Memory B cell (primary cell): Measurements from ENCODE around the gene AAK1.
"Not testable (repeated sequence)": the region's sequence is repeated elsewhere in the genome, so short reads cannot be mapped to it uniquely, and the experiment has no call there.

ENCODE experiments used
- ATAC-seq: fragments of 150-1000 bp; cut with Tn5 transposase; 2 replicates; pipeline ENCODE4 v1.10.0; 2021; ENCODE audit warnings: low read depth, mild to moderate bottlenecking, moderate library complexity
- DNase-seq, 2 donors: peaks; one replicate each; pipeline ENCODE4 v3.0.0; 2022; ENCODE audit warnings: low spot score in 2 of 2
- H3K27ac Mint-ChIP-seq: one replicate; pipeline ENCODE4 v1.8.0; 2022; ENCODE audit warnings: mild to moderate bottlenecking, moderate library complexity, mixed read lengths
- H3K27me3 Mint-ChIP-seq: one replicate; pipeline ENCODE4 v1.8.0; 2022; ENCODE audit warnings: mixed read lengths
- H3K36me3 Mint-ChIP-seq: one replicate; pipeline ENCODE4 v1.8.0; 2022; ENCODE audit warnings: mild to moderate bottlenecking, mixed read lengths
- H3K4me1 Mint-ChIP-seq: one replicate; pipeline ENCODE4 v1.8.0; 2022; ENCODE audit warnings: mixed read lengths
- H3K4me3 Mint-ChIP-seq: one replicate; pipeline ENCODE4 v1.8.0; 2022; ENCODE audit warnings: mild to moderate bottlenecking, moderate library complexity, mixed read lengths
- H3K9me3 Mint-ChIP-seq: one replicate; pipeline ENCODE4 v1.8.0; 2022; ENCODE audit warnings: mixed read lengths

Gene AAK1

DNA sequence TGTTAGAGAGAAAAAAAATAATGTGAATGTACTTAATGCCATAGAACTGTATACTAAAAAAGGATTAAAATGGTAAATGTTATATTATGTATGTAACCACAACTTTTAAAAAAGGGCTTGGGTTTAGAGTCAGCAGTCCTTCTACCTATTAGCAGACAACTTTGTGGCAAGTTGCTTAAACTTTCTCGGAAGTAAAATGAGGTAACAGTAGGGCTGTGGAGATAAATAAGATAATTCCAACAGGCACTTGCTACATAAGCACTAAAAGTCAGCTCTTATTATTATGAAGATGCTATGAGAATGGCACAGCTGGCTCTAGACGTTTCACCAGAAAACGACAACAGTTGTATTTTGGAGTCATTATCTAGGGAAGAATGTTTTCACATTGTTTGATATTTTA is 31.3 kb downstream of the AAK1 start:
- no peaks in the 10 kb centered on the region for H3K27me3 Mint-ChIP-seq
- H3K27ac Mint-ChIP-seq: no peak overlapping the region
- ATAC-seq (no peak), DNase-seq (no peak)
- H3K4me1 Mint-ChIP-seq: peaks cover 3% of the 10 kb centered on the region
- no peaks in the 10 kb centered on the region for H3K9me3 Mint-ChIP-seq
- no peak overlapping the region for H3K4me3 Mint-ChIP-seq
- no peaks in the 10 kb centered on the region for H3K36me3 Mint-ChIP-seq

DNA sequence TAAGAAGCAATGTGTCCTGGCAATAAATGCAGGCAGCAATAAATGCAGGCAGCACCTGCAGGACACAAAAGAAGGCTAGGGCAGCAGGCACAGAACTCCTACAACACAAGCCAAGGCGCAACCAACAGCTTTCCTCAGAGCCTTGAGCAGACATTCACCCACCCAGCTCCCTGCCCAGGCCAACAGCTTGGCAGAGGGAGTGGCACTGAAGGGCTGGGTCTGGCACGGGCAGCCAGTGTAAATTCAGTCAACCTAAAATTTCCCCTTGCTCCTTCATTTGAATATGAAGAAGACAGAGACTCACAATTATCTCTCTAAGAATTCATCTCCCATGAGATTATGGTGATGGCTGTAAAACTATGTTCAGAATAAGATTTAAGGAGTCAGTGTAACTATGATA is 35.4 kb downstream of the AAK1 start:
- no peaks in the 10 kb centered on the region for H3K9me3 Mint-ChIP-seq
- no peak for DNase-seq
- ATAC-seq: no peak
- H3K36me3 Mint-ChIP-seq: peaks cover 7% of the 10 kb centered on the region
- H3K27me3 Mint-ChIP-seq: peaks cover 9% of the 10 kb centered on the region
- H3K27ac Mint-ChIP-seq: no peak overlapping the region
- no peaks in the 10 kb centered on the region for H3K4me1 Mint-ChIP-seq
- H3K4me3 Mint-ChIP-seq: no peak overlapping the region

DNA sequence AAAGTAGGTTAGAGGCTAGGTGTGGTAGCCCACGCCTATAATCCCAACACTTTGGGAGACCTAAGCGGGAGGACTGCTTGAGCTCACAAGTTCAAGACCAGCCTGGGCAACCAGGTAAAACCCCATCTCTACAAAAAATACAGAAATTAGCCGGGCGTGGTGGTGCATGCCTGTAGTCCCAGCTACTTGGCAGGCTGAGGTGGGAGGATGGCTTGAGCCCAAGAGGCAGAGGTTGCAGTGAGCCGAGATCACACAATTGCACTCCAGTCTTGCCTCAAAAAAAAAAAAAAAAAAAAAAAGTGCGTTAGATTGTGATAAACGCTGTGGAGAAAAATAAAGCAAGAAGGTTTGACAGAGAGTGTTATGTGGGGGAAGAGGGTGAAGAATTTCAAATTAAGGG is 36.8 kb downstream of the AAK1 start:
- H3K27me3 Mint-ChIP-seq: peaks cover 11% of the 10 kb centered on the region
- not testable (repeated sequence) for H3K4me3 Mint-ChIP-seq, H3K36me3 Mint-ChIP-seq, H3K9me3 Mint-ChIP-seq, DNase-seq, H3K27ac Mint-ChIP-seq, H3K4me1 Mint-ChIP-seq, ATAC-seq

DNA sequence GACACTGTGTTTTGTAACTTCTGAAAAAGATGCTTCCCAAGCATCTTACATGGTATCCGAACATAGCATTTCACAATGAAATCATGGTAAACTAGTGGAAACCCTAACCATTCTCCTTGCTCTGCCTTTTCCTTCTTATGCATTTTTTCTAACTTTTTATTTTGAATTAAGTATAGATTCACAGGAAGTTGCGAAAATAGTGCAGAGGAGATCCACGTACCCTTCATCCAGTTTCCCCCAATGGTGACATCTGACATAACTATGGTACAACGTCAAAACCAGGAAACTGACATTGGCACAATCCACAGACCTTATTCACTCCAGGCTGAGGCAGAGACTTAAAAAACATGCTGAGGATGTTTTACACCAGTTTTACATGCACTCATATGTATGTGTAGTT is 38.3 kb downstream of the AAK1 start:
- DNase-seq (no peak), ATAC-seq (no peak)
- Mint-ChIP-seq H3K4me1 (no peaks in the 10 kb centered on the region), H3K36me3 (peaks cover 7% of the 10 kb centered on the region), H3K27ac (no peak overlapping the region), H3K27me3 (peaks cover 11% of the 10 kb centered on the region), H3K9me3 (no peaks in the 10 kb centered on the region), H3K4me3 (no peak overlapping the region)

DNA sequence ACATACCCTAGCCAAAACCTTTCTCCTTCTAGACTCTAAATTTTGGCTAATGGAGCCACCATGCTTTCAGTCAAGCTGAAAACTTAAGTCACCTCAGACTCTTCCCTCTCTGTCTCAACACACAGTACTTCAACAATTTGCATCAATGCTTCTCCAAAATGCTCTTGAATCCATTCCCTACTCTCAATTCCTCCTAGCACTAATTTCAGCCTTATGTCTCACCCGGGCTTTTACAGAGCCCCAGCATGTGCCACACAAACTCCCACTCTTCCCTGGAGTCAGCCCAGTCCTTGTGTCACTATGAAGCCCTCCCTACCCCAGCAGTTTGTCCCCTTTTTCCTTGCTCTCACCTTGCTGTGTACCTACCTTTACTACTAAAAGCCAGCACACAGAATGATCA is 38.7 kb downstream of the AAK1 start:
- Mint-ChIP-seq H3K27ac (no peak overlapping the region), H3K9me3 (no peaks in the 10 kb centered on the region), H3K36me3 (peaks cover 7% of the 10 kb centered on the region), H3K4me3 (no peak overlapping the region), H3K27me3 (peaks cover 11% of the 10 kb centered on the region), H3K4me1 (no peaks in the 10 kb centered on the region)
- DNase-seq (no peak), ATAC-seq (no peak)

DNA sequence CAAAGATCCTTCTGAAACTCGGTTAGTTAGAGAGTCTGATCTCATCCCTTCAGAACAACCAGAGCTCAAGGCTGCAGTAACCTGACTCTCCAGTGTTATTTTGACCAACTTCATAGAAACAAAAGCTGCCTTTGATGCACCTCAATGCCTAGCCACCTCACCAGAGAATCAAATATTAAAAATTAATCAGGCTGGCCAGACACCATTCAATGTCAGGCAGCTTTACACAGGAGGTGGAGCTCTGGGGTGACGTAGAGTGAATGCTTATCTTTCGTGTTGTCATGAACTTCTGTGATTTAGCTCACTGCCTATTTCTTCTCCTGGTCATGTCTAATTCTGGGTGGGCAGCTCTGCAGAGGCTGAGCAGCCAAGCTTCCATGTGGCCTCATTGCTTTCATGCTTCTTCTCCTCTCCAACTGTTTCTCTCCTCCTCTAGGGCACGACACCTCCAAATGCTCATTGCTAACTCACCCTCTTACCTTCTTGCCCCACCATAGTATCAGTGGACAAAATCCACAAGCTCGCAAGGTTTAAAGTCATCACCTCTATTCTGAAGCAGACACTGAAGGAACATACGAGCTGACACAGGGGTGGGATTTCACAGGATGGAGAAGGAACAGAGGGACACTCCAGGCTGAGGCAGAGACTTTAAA is 39.4 kb downstream of the AAK1 start:
- Mint-ChIP-seq H3K27me3 (peaks cover 11% of the 10 kb centered on the region), H3K27ac (no peak overlapping the region), H3K9me3 (no peaks in the 10 kb centered on the region), H3K36me3 (peaks cover 7% of the 10 kb centered on the region), H3K4me3 (no peak overlapping the region), H3K4me1 (no peaks in the 10 kb centered on the region)
- DNase-seq: no peak
- ATAC-seq: no peak

DNA sequence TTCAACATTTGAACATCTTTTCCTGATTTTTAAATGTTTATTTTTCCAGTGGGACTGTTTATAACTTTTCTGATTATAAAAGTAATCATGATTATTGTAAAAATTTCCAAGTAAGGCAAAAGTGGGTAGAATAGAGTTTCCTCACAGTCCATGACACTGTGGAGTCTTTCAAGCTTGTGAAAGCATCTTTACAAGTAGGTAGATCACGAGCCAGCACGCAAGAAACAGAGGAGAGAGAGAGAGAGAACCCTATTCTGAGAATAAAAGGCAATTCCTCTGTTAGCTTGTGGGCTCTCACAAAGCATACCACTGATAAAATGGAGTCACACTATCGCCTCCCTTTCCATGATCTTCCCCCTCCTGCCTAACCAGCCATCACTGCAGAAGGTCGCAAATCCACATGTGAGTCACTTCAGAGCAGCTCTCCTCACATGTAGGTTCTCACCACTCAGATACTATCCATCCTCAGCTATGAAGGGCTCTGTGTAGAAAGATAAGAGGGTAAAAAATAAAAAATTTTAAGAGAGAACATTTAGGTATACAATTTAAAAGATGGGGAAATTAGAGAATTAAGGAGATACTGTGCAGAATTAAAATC is 40.3 kb downstream of the AAK1 start:
- Mint-ChIP-seq H3K4me1 (no peaks in the 10 kb centered on the region), H3K4me3 (no peak overlapping the region), H3K27me3 (peaks cover 11% of the 10 kb centered on the region), H3K27ac (no peak overlapping the region), H3K9me3 (no peaks in the 10 kb centered on the region), H3K36me3 (peaks cover 7% of the 10 kb centered on the region)
- no peak for ATAC-seq
- DNase-seq: no peak

DNA sequence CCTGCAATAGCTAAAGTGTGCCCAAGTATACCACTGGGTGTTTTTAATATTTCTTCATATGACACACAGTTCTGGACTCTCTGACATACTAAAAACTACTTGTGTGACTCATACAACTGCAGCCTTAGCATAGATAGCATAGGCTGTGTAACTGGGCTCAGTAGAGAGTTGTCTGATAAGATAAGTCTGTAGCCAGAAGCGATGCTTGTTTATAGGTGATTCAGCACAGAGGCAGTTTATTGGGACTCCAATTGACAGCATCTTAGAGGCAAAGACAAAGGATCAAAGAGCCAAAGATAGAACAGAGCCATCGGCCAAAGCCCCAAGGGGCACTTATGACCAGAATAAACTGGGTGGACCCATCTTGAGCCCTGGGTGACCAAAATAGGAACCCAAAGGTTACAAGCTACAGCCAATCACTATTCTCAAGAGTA is 42.3 kb downstream of the AAK1 start:
- ATAC-seq (no peak), DNase-seq (no peak)
- H3K27ac Mint-ChIP-seq: no peak overlapping the region
- no peak overlapping the region for H3K4me3 Mint-ChIP-seq
- no peaks in the 10 kb centered on the region for H3K9me3 Mint-ChIP-seq
- H3K4me1 Mint-ChIP-seq: peaks cover 5% of the 10 kb centered on the region
- peaks cover 13% of the 10 kb centered on the region for H3K27me3 Mint-ChIP-seq
- peaks cover 7% of the 10 kb centered on the region for H3K36me3 Mint-ChIP-seq

DNA sequence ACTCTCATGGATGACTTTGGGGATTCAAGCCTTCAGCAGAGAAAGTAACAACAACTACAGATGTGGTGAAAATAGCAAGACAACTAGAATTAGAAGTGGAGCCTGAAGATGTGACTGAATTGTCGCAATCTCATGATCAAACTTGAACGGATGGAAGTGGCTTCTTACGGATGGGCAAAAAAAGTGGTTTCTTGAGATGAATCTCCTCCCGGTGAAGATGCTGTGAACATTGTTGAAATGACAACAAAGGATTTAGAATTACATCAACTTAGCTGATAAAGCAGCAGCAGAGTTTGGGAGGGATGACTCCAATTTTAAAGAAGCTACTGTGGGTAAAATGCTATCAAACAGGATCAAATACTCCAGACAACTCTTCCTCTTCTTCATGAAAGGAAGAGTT is 43.1 kb downstream of the AAK1 start:
- H3K4me1 Mint-ChIP-seq: peaks cover 5% of the 10 kb centered on the region

DNA sequence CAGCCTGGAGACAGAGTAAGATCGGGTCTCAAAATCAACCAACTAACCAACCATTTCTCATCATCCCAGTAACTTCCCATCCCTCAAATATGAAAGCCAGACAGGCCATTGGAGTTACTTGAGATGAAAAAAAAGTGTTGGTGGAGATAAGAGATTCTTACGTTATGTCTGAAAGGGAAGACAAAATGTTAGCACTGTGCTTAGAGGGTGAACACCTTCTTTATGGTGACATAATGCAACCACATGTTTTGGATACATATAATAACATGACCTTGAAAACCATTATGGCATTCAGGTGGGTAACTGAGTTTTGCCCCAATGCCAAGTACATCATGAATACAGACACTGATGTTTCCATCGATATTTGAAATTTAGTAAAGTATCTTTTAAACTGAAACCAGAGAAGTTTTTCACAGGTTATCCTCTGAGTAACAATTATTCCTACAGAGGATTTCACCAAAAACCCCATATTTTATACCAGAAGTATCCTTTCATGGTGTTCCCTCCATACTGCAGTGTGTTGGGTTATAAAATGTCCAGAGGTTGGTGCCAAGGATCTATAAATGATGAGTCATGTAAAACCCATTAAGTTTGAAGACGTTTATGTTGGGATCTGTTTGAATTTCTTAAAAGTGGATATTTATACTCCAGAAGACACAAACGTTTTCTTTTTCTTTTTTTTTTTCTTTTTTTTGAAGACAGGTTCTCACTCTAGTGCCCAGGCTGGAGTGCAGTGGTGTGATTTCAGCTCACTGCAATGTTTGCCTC is 45.5 kb downstream of the AAK1 start:
- Mint-ChIP-seq H3K9me3 (no peaks in the 10 kb centered on the region), H3K36me3 (no peaks in the 10 kb centered on the region), H3K27ac (no peak overlapping the region), H3K4me3 (no peak overlapping the region), H3K27me3 (peaks cover 3% of the 10 kb centered on the region), H3K4me1 (peaks cover 5% of the 10 kb centered on the region)
- DNase-seq: no peak
- ATAC-seq: no peak

More for the DNA sequence above, 43.1 kb downstream of the AAK1 start:
- DNase-seq (no peak), ATAC-seq (no peak)
- Mint-ChIP-seq H3K27me3 (peaks cover 13% of the 10 kb centered on the region), H3K4me3 (no peak overlapping the region), H3K9me3 (no peaks in the 10 kb centered on the region), H3K27ac (no peak overlapping the region), H3K36me3 (peaks cover 5% of the 10 kb centered on the region)

DNA sequence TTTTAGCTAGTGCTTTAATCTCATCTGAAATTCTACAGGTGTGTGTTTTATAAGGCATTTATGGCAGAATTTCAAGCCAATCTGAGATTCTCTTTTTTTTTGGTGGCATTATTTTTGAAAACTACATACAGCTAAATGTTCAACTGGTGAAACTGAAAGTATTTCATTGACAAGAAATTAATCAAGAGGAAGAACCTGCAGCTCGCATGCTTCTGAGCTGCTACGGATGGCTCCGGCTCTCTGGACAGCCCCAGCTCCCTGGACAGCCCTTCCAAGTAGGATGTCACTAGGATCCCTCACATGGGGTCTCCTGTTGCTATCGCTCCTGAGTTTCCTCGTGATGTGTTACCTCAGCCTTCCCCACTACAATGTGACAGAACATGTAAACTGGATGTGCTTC is 46.4 kb downstream of the AAK1 start:
- Mint-ChIP-seq H3K9me3 (no peaks in the 10 kb centered on the region), H3K36me3 (no peaks in the 10 kb centered on the region), H3K4me1 (peaks cover 5% of the 10 kb centered on the region), H3K27ac (no peak overlapping the region), H3K27me3 (peaks cover 3% of the 10 kb centered on the region), H3K4me3 (peak overlapping the region; percentile 24)
- DNase-seq (no peak), ATAC-seq (no peak)

DNA sequence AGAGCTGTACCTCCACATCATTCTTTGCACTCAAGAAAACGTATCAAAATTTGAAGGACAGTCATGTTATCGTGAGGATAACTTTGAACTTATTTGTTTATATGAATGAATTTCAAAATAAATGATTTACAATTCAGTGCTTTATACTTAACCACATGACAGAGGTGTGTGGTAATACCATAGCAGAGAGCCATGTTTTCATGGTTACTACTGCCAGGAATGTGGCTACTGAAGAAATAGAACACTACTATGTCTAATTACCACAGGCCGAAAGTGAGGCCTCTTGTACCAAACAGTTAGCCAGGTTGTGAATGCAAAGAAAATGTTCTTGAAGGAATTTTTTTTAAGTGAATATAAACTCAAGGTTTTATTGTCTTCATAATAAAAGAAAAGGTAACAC is 49.2 kb downstream of the AAK1 start:
- Mint-ChIP-seq H3K27ac (no peak overlapping the region), H3K36me3 (no peaks in the 10 kb centered on the region), H3K4me1 (peaks cover 5% of the 10 kb centered on the region), H3K9me3 (no peaks in the 10 kb centered on the region), H3K4me3 (no peak overlapping the region), H3K27me3 (peaks cover 2% of the 10 kb centered on the region)
- ATAC-seq (no peak), DNase-seq (no peak)

DNA sequence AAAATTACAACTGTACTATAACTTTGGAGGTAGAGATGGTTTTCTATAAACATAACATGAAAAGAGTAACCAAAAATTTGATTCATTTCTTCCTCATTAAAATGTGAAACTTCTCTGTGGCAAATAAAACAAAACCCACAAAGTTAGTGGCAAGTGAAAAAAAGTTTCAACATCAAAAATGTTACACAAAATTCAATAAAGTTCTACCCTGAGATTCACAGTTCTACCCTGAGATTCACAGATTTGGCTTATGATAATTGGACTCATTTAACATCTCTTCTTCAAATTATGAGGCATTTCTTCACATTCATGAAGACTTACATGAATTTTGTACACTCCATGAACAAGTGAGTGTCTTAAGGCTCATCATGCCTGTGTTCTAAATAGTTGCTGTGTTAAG is 51.0 kb downstream of the AAK1 start:
- Mint-ChIP-seq H3K36me3 (no peaks in the 10 kb centered on the region), H3K4me3 (no peak overlapping the region), H3K9me3 (no peaks in the 10 kb centered on the region), H3K4me1 (peaks cover 3% of the 10 kb centered on the region), H3K27ac (no peak overlapping the region), H3K27me3 (no peaks in the 10 kb centered on the region)
- ATAC-seq (no peak), DNase-seq (no peak)

DNA sequence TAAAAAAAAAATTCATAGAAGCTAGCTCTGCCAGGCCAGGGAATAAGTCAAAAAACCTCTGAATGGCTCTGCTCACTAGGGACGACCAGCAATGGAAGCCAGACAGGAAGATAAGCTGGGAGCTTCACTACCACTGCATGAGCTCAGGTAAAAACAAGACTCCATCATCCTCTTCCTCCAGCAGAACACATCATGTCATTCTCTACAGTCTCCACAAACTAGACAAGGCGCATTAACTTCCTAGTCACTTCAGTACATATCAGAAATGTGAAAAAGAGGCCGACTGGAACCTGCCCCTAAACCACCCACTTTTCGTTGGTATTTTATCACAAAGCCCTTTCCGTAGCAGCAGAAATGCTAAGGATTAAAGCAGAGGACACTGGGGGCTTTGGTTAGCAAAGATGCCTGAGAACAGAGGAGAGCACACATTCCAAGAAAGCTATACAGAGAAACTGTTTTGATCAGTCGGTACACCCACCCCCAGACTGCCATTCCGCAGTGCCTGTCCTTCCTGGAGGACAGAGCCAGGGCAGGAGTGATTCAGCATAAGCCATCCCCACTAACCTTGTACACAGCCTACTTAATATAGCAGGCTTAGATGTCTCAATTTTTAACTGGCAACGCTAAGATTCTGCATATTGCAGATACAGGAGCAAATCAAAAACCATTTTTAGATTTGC is 53.4 kb downstream of the AAK1 start:
- no peaks in the 10 kb centered on the region for H3K36me3 Mint-ChIP-seq
- ATAC-seq: no peak
- no peak overlapping the region for H3K4me3 Mint-ChIP-seq
- H3K27ac Mint-ChIP-seq: no peak overlapping the region
- H3K4me1 Mint-ChIP-seq: no peaks in the 10 kb centered on the region
- no peaks in the 10 kb centered on the region for H3K27me3 Mint-ChIP-seq
- no peak for DNase-seq
- H3K9me3 Mint-ChIP-seq: no peaks in the 10 kb centered on the region
